Measurements from ENCODE around the gene WDR38. TPM values are rescaled to one million over a fixed set of nuclear protein-coding genes. Genes with fewer than 3 reads are reported as not detected.
A peak's percentile ranks its signal among the peaks of the same experiment; 100 is the strongest.

Gene WDR38
- total RNA-seq, 1 donor from 2014 or later: not detected

GRCh38 chr9:124878518-124878917 lies 25.3 kb downstream of the WDR38 start:
- DNase-seq (ENCODE audit: extremely low read depth, low read depth, low spot score): no peak

GRCh38 chr9:124879226-124879625 lies 26.0 kb downstream of the WDR38 start:
- DNase-seq (ENCODE audit: extremely low read depth, low read depth, low spot score): no peak

GRCh38 chr9:124880501-124880900 lies 27.2 kb downstream of the WDR38 start:
- no peak for DNase-seq (ENCODE audit: extremely low read depth, low read depth, low spot score)

GRCh38 chr9:124881138-124881743 lies 28.0 kb downstream of the WDR38 start:
- DNase-seq (ENCODE audit: extremely low read depth, low read depth, low spot score): no peak

GRCh38 chr9:124882231-124882630 lies 29.0 kb downstream of the WDR38 start:
- no peak for DNase-seq (ENCODE audit: extremely low read depth, low read depth, low spot score)

GRCh38 chr9:124884376-124884775 lies 31.1 kb downstream of the WDR38 start:
- no peak for DNase-seq (ENCODE audit: extremely low read depth, low read depth, low spot score)

- no peak for DNase-seq (ENCODE audit: extremely low read depth, low read depth, low spot score)
Observed at GRCh38 chr9:124885551-124885950, 32.3 kb downstream of the WDR38 start.

GRCh38 chr9:124886461-124886860 lies 33.2 kb downstream of the WDR38 start:
- DNase-seq (ENCODE audit: extremely low read depth, low read depth, low spot score): no peak

GRCh38 chr9:124886866-124887492 lies 33.7 kb downstream of the WDR38 start:
- DNase-seq (ENCODE audit: extremely low read depth, low read depth, low spot score): no peak

- DNase-seq (ENCODE audit: extremely low read depth, low read depth, low spot score): no peak
Observed at GRCh38 chr9:124887832-124888231, 34.6 kb downstream of the WDR38 start.

- DNase-seq (ENCODE audit: extremely low read depth, low read depth, low spot score): no peak
Observed at GRCh38 chr9:124889006-124889405, 35.7 kb downstream of the WDR38 start.

- DNase-seq (ENCODE audit: extremely low read depth, low read depth, low spot score): no peak
Observed at GRCh38 chr9:124890179-124890578, 36.9 kb downstream of the WDR38 start.

GRCh38 chr9:124894035-124894740 lies 40.9 kb downstream of the WDR38 start:
- no peak for DNase-seq (ENCODE audit: extremely low read depth, low read depth, low spot score)

- DNase-seq (ENCODE audit: extremely low read depth, low read depth, low spot score): peak; percentile 20
Observed at GRCh38 chr9:124894741-124895170, 41.5 kb downstream of the WDR38 start.

- no peak for DNase-seq (ENCODE audit: extremely low read depth, low read depth, low spot score)
Observed at GRCh38 chr9:124897570-124898460, 44.6 kb downstream of the WDR38 start.

- no peak for DNase-seq (ENCODE audit: extremely low read depth, low read depth, low spot score)
Observed at GRCh38 chr9:124899845-124900244, 46.6 kb downstream of the WDR38 start.

- DNase-seq (ENCODE audit: extremely low read depth, low read depth, low spot score): no peak
Observed at GRCh38 chr9:124906966-124907365, 53.7 kb downstream of the WDR38 start.

Data from glomerular endothelial cell (primary cell).